NCI-H187 (cell line): ENCODE data around the gene TAF4.
"Not testable (repeated sequence)": the region's sequence is repeated elsewhere in the genome, so short reads cannot be mapped to it uniquely, and the experiment has no call there.

ENCODE experiments used
- DNase-seq, 2 experiments: peaks; one replicate each; lab custom pipeline; 2025; lab: John Stamatoyannopoulos, UW

TAF4 gene

DNA sequence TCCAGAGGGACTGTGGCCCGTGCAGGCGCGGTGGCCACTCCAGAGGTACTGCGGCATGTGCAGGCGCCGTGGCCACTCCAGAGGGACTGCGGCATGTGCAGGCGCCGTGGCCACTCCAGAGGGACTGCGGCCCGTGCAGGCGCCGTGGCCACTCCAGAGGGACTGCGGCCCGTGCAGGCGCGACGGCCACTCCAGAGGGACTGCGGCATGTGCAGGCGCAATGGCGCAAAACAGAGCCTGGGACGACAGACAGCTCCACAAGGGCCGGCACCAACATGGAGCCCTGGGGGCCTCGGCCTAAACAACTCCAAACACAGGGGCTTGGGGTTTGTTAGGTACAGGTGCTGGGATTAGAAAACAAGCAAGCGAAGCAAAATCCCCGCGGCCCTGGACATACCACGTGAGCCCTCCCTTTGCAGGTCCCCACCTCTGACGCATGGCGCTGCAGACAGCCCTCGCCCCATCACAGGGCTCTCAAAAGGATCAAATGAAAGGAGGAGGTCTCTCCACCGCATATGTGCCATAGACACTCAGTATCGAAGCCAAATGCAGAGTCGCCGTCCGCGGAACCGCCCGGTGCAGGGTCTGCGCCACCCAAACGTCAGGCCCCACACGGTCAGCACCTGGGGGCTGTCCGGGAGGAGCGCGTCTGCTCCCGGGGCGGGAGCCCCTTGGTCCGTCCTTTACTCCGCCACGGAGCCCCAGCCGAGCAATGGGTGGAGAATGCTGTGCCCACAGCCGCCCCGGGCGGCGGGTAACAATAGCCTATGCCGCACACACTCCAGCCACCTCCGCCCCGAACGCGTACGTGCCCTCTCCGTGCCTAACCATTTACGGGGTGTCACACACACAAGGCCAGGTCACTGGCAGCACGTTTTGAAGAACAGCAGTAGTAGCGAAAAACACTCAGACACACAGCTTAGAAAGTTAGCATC is 85.7 kb downstream of the TAF4 start:
- no peak for DNase-seq

DNA sequence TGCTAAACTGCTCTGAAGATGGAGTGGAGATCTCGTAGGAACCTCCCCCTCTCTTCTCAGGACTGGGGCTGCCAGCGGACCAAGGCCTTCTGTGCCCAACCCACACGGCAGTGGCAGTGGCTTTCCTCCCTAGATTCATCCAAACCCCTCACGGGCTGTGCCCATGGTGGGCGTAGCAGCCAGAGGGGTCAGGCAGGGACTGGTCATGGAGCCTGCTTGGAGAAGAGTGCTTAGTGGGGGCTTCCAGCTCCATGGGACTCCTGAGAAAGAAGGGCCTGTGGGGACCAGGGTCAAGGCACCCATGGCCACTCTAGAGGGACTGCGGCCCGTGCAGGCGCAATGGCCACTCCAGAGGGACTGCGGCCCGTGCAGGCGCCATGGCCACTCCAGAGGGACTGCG is 86.6 kb downstream of the TAF4 start:
- DNase-seq = no peak

DNA sequence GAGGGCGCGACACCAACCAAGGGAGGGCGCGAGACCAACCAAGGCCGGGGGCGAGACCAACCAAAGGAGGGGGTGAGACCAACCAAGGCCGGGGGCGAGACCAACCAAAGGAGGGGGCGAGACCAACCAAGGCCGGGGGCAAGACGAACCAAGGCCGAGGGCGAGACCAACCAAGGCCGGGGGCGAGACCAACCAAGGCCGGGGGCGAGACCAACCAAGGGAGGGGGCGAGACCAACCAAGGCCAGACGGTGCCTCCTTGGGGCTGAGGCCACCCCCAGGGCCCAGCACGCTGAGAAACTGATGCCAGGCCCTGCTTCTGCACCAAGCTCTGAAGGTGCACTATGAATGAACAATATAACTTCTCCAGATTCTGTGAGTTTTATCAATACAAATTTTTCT is 87.2 kb downstream of the TAF4 start:
- DNase-seq = no peak

DNA sequence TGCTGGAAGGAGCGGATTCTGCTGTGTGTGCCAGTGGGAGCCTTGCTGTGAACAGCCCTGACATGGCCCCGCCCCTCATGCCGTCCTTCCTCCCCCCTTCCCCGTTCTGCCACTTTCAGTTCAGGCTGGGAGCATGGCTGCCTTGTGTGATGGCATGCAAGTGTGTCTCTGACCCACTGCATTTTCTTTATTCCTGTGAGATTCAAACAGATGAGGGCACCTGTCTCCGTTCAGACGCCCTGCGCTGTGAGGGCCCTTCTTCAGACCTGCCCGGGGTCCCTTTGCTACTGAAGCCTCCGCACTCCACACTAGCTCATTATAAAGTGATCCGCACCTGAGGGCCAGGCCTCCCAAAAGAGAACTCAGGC is 88.3 kb downstream of the TAF4 start:
- no peak for DNase-seq

DNA sequence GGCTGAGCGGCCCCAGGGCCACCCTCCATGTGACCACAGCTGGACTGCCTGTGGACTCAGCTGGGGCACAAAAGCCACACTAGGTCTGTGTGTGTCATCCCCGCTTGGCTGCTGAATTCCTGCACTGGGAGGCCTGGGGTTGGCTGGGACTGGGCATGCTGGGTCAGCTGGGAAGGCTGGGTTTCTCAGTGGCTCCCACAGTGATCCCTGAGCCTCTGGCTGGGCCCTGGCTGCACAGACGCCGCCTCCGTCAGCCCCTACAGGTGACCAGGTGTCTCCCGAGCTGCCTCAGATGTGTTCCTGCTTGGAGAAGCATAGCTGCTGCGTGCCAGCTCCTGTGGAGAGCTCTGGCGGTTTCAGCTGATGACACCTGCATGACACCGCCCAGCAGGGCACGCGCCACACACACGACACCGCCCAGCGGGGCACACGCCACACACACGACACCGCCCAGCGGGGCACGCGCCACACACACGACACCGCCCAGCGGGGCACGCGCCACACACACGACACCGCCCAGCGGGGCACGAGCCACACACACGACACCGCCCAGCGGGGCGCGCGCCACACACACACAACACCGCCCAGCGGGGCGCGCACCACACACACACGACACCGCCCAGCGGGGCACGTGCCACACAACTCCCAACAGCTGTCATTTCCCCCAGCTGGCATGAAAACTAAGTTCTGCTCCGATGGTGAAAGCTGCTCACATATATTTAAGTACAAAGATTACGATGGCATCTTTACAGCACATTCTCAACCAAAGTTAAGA is 88.8 kb downstream of the TAF4 start:
- DNase-seq = no peak

DNA sequence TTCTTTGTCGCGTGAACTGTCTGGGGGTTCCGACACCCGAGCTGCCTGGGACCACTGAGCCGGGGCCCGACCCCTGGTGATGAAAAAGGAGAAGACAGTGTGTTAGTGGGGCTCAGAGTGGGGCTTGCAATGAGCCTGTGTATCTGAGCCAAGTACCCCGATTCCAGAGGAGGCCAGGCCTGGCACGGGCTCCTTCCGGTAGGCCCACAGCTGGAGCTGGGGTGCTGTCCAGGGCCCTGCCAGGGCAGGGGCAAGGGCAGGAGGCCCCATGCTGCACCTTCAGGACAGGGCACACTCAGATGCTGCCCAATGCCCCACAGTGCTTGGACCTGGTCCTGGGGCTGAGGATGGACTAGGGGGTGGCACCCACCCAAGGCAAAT is 89.4 kb downstream of the TAF4 start:
- DNase-seq = no peak

DNA sequence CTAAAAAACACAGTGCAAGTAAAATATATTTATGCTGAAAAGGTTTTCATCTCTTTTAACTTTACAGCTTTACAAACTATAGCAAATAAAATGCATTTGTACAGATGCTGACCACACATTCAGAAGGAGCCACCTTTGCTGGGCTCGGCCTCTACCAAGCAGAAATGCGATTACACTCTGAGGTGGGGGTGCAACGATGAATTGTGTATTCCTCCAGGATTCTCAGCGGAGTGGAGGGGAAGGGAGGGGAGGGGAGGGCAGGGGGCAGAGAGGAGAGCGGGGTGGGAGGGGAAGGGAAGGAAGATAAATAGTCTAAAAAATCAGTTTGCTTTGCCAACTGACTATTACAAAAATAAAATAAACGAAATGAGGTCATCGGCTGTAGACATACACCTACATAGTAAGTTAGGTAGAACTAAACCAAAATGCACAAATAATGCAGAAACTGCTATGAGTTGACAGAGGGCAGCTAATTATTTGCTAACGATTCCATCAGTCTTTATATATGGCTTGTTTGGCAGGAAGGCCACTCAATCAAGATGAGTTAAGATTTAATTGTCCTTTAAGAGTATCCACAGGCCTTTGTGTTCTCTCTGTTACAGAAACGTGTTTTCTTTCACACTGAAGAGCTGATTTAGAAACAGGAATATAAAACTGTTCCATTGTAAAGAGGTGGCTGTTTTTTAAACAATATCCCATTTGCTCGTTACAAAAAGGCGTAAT is 90.1 kb downstream of the TAF4 start:
- DNase-seq = no peak

DNA sequence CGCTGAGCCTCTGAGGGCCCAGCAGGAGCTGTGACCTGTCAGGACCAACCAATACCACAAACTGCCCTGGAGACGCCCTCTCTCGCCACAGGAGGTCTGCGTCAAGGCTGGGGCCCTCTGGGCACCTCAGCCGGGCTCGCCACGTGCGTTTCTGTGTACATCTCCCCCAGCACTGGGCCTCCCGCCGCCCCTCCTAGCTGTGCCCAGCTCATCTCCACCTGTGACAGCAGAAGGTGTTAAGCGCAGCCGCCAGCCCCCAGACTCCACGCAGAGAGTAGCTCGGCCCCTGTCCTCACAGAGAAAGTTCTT is 91.4 kb downstream of the TAF4 start:
- no peak for DNase-seq

DNA sequence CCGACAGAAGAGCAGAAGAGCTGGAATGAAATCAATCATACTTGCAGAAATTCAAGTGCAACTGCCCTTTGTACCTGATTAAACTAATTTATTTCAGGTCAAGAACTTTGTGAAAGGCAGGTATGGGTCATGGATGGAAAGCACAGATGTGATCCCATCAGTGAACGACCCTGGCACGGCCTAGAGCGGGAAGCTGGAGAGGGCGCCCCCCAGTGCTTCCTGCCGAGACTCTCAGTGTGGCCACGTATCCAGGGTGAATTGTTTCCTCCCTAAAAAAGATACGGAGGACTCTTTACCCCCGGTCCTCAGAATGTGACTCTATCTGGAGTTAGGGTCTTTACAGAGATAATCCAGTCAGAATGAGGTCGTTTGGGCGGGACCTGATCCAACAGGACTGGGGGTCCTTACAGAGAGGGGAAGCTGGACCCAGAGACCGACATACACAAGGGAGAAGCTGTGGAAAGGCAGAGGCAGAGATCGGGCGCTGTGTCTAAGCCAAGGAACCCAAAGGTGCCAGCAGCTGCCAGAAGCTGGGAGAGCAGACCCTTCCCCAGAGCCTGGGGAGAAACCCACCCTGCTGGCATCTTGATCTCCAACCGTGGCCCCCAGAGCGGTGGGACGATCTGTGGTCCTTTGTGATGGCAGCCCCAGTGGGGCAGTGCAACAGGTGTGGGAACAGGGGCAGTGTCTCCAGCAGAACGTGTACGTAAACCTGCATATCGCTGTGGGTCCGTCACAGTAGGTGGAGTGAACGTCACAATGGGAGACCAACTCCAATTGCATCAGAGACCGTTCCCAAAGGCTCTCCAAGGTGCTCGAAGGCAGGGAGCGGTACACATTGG is 91.9 kb downstream of the TAF4 start:
- DNase-seq = no peak

DNA sequence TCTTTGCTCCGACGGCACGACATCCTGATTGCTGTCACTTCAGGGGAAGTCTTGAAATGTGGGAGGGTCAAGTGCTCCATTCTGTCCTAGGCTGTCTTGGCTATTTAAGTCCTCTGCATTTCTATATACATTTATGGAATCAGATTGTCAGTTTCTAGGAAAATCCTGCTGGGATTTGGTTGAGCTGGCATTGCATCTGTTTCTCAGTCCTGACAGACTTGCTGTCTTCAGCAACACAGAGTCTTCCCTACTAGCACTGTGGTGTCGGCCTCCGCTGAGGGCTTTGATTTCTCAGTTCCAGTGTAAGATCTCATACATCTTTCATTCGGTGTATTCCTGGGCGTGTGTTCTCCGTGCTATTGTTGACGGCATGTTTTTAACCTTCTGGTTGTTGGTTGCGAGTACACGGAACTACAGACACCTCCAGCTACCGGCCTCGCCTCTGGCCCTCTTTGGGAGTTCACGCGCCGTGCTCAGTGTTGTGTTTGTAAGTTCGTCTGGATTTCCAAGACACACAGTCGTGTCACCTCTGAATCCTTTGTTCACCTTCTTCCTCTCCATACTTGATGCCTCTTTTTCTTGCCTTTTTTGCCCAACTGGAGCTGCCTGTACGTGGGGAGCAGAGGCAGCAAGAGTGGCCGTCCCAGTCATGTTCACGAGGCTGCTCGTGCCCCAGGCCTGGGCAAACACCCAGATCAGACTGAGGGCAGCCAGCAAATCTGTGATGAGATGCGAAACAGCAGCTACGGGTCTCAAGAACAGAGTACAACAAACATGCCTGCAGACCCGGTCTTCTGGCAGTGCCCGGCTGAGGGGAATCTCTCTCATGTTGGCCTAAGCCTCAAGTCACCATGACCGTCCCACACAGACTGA is 92.8 kb downstream of the TAF4 start:
- no peak for DNase-seq

DNA sequence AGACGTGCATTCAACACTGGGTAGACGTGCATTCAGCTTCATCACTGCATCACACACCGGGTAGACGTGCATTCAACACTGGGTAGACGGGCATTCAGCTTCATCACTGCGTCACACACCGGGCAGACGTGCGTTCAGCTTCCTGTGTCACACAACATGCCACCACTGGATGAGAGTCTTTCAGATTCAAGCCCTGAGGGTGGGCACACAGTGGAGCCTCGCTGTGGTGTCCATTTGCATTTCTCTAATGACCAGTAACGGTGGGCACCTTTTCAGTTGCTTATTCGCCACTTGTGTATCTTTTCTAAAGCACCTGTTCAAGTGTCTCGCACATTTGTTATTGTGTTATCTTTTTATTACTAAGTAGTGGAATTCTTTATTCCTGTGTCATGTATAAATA is 94.1 kb downstream of the TAF4 start:
- not testable (repeated sequence) for DNase-seq

DNA sequence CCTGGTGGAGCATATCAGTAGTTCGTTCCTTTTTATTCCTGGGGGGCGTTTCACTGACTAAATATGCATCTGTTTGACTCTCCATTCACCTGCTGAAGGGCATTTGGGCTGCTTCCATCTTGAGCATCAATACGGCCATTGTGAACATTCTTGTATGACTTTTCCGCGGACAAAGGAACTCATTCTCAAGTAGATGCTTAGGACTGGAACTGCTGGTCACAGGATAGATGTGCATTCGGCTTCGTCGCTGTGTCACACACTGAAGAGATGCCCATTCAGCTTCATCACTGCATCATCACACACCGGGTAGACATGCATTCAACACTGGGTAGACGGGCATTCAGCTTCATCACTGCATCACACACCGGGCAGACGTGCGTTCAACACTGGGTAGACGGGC is 95.3 kb downstream of the TAF4 start:
- no peak for DNase-seq

DNA sequence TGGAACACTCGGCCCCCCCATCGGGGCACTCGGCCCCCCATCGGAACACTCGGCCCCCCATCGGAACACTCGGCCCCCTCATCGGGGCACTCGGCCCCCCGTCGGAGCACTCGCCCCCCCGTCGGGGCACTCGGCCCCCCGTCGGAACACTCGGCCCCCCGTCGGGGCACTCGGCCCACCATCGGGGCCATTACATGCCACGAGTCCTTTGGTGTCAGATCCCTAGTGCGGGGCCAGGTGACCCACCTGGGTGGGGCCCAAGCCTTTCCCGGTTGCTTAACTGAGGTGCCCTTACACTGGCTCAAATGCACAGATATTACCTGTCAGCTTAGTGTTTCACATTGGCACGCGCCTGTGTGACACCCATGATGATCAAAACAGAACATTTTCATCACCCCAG is 95.9 kb downstream of the TAF4 start:
- DNase-seq = no peak

DNA sequence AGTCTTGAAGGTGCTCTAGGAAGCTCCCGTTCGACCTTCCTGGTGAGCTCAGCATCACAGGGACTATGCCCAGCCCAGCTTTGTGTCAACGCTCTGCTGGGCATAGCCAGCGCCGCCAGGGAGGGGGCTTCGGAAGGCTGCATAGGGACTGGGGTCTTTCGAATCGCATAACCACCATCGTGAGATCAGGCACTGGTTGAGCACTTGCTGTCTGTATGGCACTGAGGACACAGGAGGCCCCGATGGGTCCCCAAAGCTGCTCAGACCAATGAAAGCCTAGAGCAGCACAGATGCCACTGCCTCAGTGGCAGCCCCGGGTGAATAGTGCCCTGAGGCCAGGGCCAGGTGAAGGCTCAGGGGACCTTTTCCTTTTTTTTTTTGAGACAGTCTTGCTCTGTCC is 96.7 kb downstream of the TAF4 start:
- no peak for DNase-seq

DNA sequence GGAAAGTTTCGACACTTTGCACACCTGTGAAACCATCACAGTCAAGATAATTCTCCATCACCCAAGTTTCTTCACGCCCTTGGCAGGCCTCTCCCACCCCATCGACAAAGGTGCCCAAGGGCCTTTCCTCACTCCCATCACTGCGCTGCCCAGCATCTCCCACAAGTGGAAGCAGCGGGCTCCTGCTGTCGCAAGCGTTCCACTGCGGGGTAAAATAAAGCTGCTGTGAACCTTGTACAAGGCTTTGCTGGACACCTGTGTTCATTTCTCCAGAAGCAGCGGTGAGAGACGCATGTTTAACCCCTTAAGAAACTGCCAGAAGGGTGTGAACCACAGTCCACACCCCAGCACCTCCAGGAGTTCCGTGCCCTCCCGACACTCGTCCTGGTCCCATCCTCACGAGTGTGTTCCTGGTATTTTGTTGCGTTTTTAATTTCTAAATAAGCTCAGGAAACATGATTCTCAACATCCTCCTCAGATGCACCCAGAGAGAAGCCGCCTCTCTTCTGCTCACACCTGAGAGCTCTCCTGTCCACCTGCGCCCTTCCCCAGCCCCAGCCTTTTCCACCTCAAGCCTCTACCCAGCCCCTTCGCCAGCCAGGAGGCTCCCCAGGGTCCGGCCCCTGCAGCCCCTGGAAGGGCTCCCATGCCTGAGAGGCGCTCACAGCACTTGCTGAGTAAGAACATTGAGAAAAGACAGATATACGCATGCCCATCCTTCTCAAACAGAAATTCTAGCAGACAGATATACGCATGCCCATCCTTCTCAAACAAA is 97.5 kb downstream of the TAF4 start:
- DNase-seq = no peak

DNA sequence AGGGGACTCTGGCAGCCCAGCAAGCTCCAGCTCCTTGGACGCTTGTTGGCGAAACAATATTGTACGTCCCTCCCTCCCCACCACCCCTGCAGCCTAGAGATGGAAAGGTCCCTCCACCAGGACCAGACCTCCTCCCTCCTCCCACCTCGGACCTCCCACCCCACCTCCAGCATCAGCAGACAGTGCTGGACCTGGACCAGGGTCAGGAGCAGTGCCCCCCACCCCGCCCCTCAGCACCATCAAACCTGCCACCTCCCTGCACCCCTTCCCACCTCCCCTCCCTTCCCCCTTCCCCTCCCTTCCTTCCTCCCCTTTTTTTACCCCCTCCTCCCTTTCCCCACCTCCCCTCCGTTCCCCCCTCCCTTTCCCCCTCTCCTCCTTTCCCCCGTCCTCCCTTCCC is 98.4 kb downstream of the TAF4 start:
- no peak for DNase-seq

DNA sequence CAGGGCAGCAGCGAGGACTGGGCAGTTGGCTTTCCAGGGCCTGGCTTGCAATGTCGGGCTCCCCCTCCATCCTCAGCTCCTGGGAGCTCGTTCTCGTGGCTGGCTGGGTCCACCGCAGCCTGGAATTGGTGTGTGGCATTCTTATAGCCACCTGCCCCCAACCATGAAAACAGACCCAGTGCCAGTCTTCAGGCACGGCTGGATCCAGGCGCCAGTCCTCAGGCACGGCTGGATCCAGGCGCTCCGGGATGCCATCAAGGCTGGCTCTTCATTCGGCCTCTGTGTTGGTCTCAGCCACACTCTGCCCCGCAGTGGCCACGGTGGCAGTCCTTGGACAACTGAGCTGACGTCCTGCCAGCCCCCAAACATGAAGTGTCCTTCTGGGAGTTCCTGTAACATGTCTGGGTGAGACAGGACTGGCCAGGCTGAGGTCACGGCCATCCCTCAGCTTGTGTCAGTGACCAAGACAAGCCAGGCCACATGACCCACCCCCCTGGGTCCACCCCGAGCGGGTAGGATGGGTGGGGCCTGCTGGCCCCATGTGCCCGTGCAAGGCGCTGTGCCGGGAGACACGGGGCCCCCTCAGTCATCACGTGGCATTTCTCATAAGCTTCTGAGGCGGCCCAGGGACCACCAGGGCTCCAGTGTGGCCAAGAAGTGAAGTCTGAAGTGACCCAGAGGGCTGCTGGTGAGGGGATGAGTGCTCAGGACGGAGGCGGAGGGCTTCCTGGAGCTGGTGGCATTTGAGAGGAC is 99.0 kb downstream of the TAF4 start:
- no peak for DNase-seq

DNA sequence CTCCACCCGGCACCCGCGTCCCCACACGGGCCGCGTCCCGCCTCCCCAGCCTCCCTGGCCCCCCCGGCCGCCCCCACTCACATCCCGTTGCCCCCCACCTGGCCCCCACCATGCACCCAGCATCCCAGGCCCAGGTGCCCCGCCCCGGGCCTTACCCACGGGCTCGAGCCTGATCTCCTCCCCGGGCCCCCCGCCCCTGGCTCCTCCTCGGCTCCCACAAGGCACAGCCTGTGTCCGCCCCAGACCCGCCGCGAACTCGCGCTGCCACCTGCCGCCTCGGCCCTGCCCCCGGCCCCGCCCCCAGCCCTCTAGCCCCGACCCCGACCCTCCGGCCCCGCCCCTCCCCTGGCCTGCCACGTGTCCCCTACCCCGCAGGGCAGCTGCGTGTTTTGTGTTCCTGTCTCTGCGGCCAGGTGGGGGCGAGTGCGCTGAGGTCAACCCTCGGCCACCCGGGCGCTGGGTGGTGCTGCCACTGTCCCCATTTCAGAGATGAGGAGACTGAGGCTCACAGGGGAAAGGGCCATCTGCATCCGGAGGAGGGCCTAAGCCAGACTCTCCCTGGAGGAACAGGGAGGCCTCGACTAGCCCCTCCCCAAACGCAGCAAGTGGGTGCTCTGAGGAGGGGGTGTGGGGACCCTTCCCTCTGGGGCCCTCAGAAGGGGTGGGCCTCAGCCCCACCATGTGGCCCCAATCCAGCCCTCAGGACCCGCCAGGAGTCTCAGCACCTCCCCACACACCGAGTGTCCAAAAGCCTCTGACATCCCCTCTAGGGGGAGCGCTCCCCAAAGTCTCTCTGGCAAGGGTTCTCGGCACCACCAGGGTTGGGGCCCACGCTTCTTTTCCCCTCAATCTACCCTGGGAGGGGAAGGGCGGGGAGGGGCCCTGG is 99.8 kb downstream of the TAF4 start:
- no peak for DNase-seq
